ENCODE data around the gene HILPDA. TPM values are rescaled to one million over a fixed set of nuclear protein-coding genes. Genes with fewer than 3 reads are reported as not detected.
A peak's percentile ranks its signal among the peaks of the same experiment; 100 is the strongest.

The HILPDA gene, protein sequence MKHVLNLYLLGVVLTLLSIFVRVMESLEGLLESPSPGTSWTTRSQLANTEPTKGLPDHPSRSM
- 10 to 100 TPM in 9 of 10 donors, 1 to 10 TPM in 1; 9.0 to 15.4 (median 12.6) TPM for polyA plus RNA-seq (ENCODE audit: insufficient read length in 10 of 10)
- long read RNA-seq, donor 1, partial matches to known transcripts: 0 of 5 reads
- long read RNA-seq, donor 1, other reads (novel, unspliced or antisense): 0 of 5 reads
- long read RNA-seq, donor 2, transcript HILPDA-201 (2 exons, 1,349 nt): major isoform, 9 of 10 reads
- long read RNA-seq, donor 2, partial matches to known transcripts: 0 of 10 reads
- long read RNA-seq, donor 2, other reads (novel, unspliced or antisense): 0 of 10 reads
- long read RNA-seq, donor 3: 0 reads
- long read RNA-seq, donor 4, partial matches to known transcripts: 0 of 5 reads
- long read RNA-seq, donor 4, other reads (novel, unspliced or antisense): 0 of 5 reads
- long read RNA-seq, donor 5, transcript HILPDA-201 (2 exons, 1,349 nt): major isoform, 11 of 13 reads
- long read RNA-seq, donor 5, partial matches to known transcripts: 0 of 13 reads
- long read RNA-seq, donor 5, other reads (novel, unspliced or antisense): 0 of 13 reads
- long read RNA-seq, donor 6, transcript HILPDA-201 (2 exons, 1,349 nt): major isoform, 11 of 11 reads
- long read RNA-seq, donor 6, partial matches to known transcripts: 0 of 11 reads
- long read RNA-seq, donor 6, other reads (novel, unspliced or antisense): 0 of 11 reads
- long read RNA-seq, donor 7, transcript HILPDA-201 (2 exons, 1,349 nt): major isoform, 5 of 6 reads
- long read RNA-seq, donor 7, partial matches to known transcripts: 0 of 6 reads
- long read RNA-seq, donor 7, other reads (novel, unspliced or antisense): 0 of 6 reads
- long read RNA-seq, donor 8, transcript HILPDA-201 (2 exons, 1,349 nt): major isoform, 10 of 10 reads
- long read RNA-seq, donor 8, partial matches to known transcripts: 0 of 10 reads
- long read RNA-seq, donor 8, other reads (novel, unspliced or antisense): 0 of 10 reads
- long read RNA-seq, donor 9, partial matches to known transcripts: 0 of 2 reads
- long read RNA-seq, donor 9, other reads (novel, unspliced or antisense): 0 of 2 reads

DNA sequence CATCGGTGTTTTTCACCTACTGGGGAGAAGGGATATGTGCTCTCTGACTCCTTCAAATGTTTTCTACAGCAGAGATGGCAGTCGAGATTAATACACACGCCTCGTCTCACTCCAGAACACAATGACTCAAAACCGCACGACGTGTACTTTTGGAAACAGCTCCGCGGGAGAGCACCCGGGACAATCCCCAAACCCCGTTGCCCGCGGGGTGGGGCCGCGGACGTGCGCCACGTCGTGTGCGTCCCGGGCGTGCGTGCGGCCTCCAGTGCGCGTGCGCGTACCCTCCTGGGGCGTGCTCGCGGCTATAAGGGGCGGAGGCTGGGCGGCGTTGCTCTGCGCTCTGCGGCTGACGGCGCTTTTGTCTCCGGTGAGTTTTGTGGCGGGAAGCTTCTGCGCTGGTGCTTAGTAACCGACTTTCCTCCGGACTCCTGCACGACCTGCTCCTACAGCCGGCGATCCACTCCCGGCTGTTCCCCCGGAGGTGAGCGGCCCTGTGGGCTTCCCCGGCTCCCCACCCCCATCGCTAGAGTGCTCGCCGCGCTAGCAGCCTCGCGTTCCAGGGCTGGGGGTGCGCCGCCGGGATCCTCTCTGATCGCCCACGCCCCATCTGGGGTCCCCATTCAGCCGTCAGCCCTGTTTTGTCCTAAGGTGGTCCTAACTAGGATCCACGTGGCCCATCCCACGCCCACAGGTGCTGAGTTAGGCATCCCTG, at the start of gene HILPDA:
HILPDA (plus strand) TSS at position 336 of the 712 bp plus-strand sequence. CDS start 1,391 bp downstream, outside the sequence.
- peak; percentile 93 to 97 (median 96) for DNase-seq

DNA sequence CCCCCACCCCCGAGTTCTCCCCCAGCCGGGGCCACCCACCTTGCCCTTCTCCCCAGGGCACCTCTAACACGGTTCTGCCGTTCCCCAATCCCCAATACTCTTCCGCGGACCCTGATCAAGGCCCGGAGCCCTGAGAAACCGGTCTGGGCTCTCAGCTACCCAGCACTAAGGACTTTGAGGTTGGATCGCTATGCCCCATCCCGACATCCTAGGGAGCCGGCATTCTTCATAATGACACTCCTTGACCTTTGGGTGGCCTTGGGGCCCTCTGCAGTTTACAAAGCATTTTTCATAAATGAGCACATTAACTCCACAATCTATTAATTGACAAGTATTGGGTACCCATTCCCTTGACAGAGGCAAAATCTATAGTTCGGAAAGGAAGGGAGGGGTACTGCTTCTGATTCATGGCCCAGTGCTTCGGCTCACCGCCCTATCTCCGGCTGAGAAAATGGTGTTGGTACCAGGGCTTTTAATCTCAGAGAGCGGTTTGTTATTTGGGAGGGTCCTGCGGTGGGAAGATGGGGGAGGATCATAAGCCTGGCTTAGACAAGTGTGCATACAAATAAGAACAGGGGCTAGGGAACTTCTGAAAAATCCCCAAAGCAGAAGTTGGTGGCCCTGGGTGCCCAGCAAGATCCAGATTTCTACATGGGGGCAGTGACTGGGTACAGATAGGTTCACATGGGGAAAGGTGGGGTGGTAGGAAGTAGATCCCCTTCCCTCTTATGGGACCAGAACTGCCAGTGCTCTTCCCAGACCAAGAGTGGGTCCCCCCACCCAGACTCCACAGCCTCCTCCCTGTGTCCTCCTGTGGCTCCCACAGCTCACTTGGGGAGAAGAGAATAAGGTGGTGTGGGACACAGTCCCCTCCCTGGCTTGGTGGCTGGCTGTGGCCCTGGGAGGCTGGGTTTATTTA, 49.1 kb upstream of the HILPDA start:
- DNase-seq: no peak

- DNase-seq: no peak
Observed at GRCh38 chr7:128407233-128407589, 48.5 kb upstream of the HILPDA start.

- peak in 1 of 3 donors; percentile 42 for DNase-seq
Observed at GRCh38 chr7:128407751-128408708, 47.6 kb upstream of the HILPDA start.

DNA sequence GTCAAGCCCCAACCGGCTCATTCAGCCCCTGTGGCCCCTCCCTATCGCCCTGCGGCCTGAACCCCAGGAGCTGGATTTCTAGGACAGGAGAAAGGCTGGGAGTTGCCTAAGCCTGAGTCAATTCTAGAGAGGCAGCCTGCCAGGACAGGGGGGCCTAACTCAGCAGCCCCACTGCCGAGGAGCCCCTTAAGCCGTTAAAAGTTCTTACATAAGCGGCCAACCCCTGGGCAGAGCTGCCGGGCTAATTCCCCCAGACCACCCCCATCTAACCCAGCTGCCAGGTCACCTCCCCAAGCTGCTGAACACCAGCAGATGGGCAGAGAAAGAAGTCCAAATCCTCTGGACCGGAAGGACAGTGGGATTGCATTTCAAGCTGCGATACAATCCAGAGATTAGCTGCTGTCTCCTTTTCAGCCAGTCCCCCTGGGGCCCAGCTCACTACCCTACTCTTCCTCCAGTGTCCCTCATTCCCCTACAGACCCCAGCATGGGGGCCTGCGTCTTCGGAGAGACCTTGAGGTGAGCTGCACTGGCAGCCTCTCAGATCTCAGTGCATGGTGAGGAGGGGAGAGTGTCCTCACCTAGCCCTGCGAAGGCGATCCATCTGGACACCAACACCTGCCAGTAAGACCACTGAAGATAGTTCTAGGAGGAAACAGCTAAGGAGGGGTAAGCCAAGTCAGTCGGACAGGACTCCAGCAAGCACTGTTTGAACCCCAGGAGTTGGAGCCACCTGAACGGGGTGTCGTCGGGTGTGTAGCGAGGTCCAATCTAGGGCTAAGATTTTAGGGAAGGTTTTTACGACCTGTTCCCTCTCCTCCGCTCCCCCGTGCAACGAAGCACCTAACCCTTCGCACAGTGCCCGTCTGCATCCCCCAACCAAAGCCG, 46.7 kb upstream of the HILPDA start:
- DNase-seq: peak in 1 of 3 donors; percentile 60

DNA sequence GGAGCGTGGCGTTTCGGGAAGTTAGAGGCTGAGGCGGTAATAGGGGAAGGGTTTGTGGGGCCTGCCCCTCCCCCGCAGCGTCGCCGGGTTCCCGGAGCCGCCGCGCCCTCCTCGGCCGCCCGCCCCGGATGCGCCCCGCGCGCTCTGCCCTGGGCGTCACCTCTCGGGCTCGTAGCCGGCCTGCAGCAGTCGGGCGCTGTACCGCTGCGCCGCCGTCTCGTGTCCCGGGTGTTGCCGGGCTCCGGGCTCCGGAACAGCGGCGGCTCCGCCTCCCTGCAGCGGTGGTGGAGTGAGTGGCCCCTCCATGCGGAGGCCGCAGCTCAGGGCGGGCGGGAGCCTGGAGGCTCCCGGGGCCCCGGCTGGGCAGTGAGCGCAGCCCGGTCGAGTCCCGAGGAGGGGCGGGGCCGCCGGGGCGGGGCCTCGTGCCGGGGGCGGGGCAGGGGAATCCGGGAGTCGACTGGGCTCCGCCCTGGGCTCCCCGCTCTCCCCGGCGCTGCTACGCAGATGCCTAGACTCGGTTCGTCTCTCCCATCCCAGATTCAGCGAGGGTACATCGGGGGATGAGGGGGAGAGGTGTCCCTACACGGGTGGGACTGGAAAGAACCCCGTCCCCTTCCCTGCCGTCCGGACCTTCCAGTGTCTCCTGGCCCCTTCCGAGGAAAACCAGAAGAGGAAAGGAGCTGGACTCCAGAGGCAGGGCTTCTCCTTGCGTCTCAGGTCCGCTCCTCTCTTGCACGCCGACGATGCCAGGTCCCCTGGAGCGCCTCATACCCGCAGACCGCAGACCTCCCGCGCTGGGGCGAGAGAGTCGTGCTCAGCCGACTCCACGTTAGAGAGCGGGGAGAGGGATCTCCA, 45.9 kb upstream of the HILPDA start, which contains the start of gene IMPDH1:
IMPDH1 (minus strand) TSS at position 387 of the 855 bp plus-strand sequence; CDS start at position 306, 81 bp downstream.
- peak; percentile 70 to 90 (median 78) for DNase-seq

- DNase-seq: no peak
Observed at GRCh38 chr7:128410451-128410753, 45.3 kb upstream of the HILPDA start.

GRCh38 chr7:128415217-128415785, 40.4 kb upstream of the HILPDA start:
- DNase-seq: no peak

DNA sequence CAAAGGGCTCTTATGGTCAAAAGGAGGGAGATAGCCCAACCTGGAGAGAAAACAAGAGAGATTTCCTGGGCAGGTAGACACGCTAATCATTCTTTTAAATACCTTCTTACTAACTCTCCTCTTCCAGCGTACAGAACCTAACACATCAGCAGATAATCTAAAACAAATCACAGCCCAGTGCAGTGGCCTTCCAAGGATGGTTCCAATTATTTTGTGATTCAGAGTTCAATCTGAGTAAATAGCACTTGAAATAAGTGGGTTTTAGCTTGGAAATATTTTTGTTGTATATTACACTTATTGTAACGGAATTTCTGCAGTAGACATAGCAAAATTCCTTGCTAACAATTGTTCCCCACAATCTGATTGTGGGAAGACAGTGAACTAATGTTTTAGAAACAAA, 38.6 kb upstream of the HILPDA start:
- DNase-seq: no peak

DNA sequence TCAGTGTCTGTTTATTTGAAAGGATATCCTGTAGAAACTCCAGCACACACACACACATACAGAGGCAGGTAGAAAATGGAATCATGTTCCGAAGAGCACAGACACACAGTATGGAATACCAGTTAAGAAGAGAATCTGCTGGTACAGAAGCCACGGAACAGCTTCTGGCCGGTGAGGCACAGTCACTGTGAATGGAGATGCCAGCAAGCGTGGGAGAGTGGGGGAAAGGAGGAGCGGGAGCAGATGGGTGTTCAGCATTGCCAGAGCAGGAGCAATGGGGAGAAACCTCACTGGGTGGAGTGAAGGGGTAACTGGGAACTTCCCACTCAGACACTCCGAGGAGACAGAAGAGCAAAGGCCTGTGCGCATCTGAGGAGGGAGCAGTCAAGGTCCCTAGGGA, 36.4 kb upstream of the HILPDA start:
- no peak for DNase-seq

GRCh38 chr7:128420773-128421172, 34.9 kb upstream of the HILPDA start:
- DNase-seq: no peak

DNA sequence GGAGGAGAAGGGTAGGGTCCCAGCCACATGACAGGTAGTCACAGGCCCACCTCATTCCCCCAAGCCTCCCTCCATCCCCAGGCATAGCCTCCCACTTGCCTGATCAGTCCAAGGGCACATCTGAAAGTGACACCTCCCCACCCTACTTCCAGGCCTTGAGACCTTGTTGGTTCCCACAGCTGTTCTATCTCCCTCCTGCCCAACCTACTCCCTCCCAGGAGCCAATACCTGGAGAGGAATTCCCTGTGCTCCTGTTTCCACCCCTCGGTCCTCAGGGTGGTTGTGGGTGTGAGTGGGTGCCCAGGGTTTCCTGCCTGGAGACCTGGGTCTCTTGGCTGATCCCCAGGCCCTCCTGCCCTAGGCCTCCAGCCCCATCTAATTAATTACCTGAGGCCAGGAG, 34.3 kb upstream of the HILPDA start:
- no peak for DNase-seq

- no peak for DNase-seq
Observed at GRCh38 chr7:128422037-128422436, 33.6 kb upstream of the HILPDA start.

GRCh38 chr7:128422842-128423241, 32.8 kb upstream of the HILPDA start:
- DNase-seq: no peak

DNA sequence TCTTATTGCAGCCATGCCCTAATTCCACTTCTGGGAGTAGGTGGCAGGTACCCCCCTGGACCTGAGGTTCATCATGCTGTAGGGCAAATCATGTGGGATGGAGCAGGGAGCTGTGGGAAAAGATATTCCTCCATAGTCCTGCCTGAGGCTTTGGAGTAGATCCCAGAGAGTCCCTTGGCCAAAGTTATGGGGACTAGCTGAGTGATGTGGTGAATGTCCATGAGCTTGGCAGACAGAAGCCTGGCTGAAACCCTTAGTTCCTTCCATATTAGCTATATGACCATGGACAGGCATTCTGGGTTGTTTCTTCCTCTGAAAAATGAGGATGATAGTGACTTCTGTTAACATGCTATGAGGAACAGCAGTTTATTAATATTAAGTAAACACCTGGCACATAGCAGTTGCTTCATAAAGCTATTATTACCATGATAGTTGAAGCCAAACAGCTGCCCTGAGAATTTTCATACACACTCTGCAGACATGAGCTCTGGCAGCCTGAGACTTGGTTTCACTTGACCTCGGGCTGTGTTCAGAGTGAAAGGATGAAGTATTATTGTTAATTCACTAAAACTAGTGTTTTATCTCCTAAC, 30.9 kb upstream of the HILPDA start:
- no peak for DNase-seq

GRCh38 chr7:128425850-128426249, 29.8 kb upstream of the HILPDA start:
- DNase-seq: peak in 1 of 3 donors; percentile 59

Measured in muscle of back (tissue), 13 donors.